Heart right ventricle (tissue), 16 donors: ENCODE data around the gene PTDSS2. TPM values are rescaled to one million over a fixed set of nuclear protein-coding genes. Genes with fewer than 3 reads are reported as not detected.

Experiments
- ATAC-seq, 8 donors: fragments of 200-7000 bp; cut with Tn5 transposase; one replicate each; pipeline ENCODE4 v1.9.1; 2020; ENCODE audit warnings: mild to moderate bottlenecking in 8 of 8, moderate library complexity in 8 of 8, moderate number of reproducible peaks in 1 of 8
- DNase-seq, 2 donors: peaks; one replicate each; pipeline ENCODE4 v3.0.0-alpha.2; 2020
- H3K27ac ChIP-seq, 10 donors: fragments of 200-600 bp; sonication (generic) in 2 of 10; one replicate each; pipeline versions ENCODE4 v1.5.0 to v1.8.0; 2020 to 2022; ENCODE audit warnings: mild to moderate bottlenecking in 3 of 10
- H3K27me3 ChIP-seq, 7 donors: fragments of 200-600 bp; one replicate each; pipeline ENCODE4 v1.8.0; 2021 to 2022; ENCODE audit warnings: mild to moderate bottlenecking in 2 of 7
- H3K36me3 ChIP-seq, 9 donors: fragments of 200-600 bp; sonication (generic) in 1 of 9; one replicate each; pipeline versions ENCODE4 v1.5.0 to v1.8.0; 2020 to 2022; ENCODE audit warnings: mild to moderate bottlenecking in 2 of 9
- H3K4me1 ChIP-seq, 9 donors: fragments of 200-600 bp; sonication (generic) in 1 of 9; one replicate each; pipeline versions ENCODE4 v1.5.0 to v1.8.0; 2020 to 2022; ENCODE audit warnings: mild to moderate bottlenecking in 4 of 9
- H3K4me3 ChIP-seq, 10 donors: fragments of 200-600 bp; sonication (generic) in 2 of 10; one replicate each; pipeline versions ENCODE4 v1.5.0 to v1.8.0; 2020 to 2022; ENCODE audit warnings: mild to moderate bottlenecking in 7 of 10, moderate library complexity in 2 of 10
- H3K9me3 ChIP-seq, 11 donors: fragments of 200-600 bp in 10 of 11; sonication (generic) in 2 of 11; one replicate each; pipeline versions ENCODE4 v1.5.0 to v1.8.0; 2013 to 2022; ENCODE audit warnings: mild to moderate bottlenecking in 2 of 11, control low read depth in 1 of 11, moderate library complexity in 1 of 11
- WGBS, 2 donors: extraction: QIAGEN DNeasy Blood & Tissue Kit; methylation state at CpG; one replicate each; pipeline ENCODE4 v1.1.7; 2013; ENCODE audit warnings: inconsistent platforms in 1 of 2; 5-methylcytosine and 5-hydroxymethylcytosine counted together
- intact Hi-C, 10 donors: fragments of 100-400 bp; cut with DNase I; formaldehyde crosslinking; loops; one replicate each; pipeline versions ENCODE4 v1.11.1 to v1.14.2; 2022
- polyA plus RNA-seq, 2 donors: library from polyadenylated mRNA; stranded (reverse); fragments of 200-250 nt; gene quantifications; one replicate each; pipeline ENCODE4 v1.2.3, GENCODE V29; 2013
- total RNA-seq, 10 donors: library from RNA; stranded (reverse); fragmentation: NEBNext Ultra II Directional in 3 of 10; extraction: Animal tissue kit (Norgen Biotek cat#: 25700) in 3 of 10; gene quantifications; one replicate each; pipeline versions ENCODE4 v1.2.1 to v1.2.4, GENCODE V29; 2021 to 2023
- TF ChIP-seq, protein P1 (sequence below), 9 donors: fragments of 200-600 bp; sonication (generic) in 2 of 9; IDR thresholded peaks; one replicate each; pipeline versions ENCODE4 v1.5.0 to v1.8.0; 2021 to 2022; ENCODE audit warnings: antibody characterized with exemption in 9 of 9, mild to moderate bottlenecking in 5 of 9, moderate library complexity in 1 of 9
- donor health status: Arrhythmogenic right ventricular cardiomyopathy.
- donor health status: ischemic (EF 13 %, LVEDD 7.1; RV severe dilation, severe dysfunction).
- donor health status: healthy with polysubstance abuse.
- donor health status: DM: no; HTN: yes; CAD: no.
- donor health status: DM: no; HTN: no; CAD: no.
- donor health status: ischemic (EF 25% LVEDD 6.9; RV normal size, moderate dysfunction).
- donor health status: ischemic (EF 25% LVEDD 5.7; RV mildly dilated, moderate dysfunction).
- donor health status: healthy.
- donor health status: DM: yes; HTN: yes; CAD: no.
- donor health status: Ischemic cardiomyopathy.
- donor health status: ischemic (EF 35%, LVEDD 5.7; RV mildly dilated, moderate dysfunction).
- donor health status: nonischemic (EF 11% LVEDD 7.7; RV severe dilation, severe dysfunction).
- donor health status: DM: yes; HTN: yes; CAD: no.
- donor health status: PGD.
- donor health status: ischemic (EF 29% LVEDD 5.4; RV normal size, mild dysfunction).
- donor health status: nonischemic (EF 23%, LVEDD 6.1; RV moderate dilation, normal function).

The PTDSS2 gene
- total and polyA plus RNA-seq, 12 donors, result 16.7 to 55.5 (median 26.3) TPM

DNA sequence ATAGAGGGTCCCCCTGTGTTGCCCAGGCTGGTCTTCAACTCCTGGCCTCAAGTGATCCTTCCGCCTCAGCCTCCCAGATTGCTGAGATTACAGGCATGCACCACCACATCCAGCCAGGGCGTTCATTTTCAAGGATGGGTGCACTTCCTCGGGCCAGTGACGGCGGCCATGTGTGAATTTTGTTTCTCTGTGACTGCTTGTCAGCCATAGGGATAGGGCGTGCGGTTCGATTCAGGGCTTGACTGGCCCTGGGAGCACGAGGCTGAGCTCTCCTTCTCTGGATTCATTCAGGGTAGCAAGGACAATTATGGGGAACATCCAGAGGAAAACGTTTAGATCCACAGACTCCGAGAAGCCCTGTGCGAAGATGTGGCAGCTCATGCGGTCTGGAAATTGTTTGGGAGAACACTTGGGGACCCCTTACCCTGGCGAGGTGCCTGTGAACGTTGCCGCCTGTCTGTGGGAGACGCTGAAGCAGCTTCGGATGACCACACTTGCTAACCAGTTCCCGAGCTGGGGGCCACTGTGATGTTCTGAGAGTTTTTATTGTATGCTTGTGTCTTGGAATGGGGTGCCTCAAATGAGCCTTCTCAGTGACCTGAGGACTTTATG lies 2.9 kb downstream of the PTDSS2 start:
- H3K4me3 ChIP-seq, result no peak overlapping the region
- 88 to 90% methylated on average over 19 of the region's 19 CpGs for WGBS, 2 donors
- no peaks in the 10 kb centered on the region for H3K9me3 ChIP-seq
- intact Hi-C loops, result loop anchor here in 6 of 10 donors (5.0 to 10.0 kb wide), 5 partner anchors 44 to 151 kb away; partner anchors contain the start of gene RNH1 (in 3 of the 6)
- H3K4me1 ChIP-seq, result peaks cover 19 to 49% (median 34%) of the 10 kb centered on the region in 9 donors
- ATAC-seq (no peak), DNase-seq (no peak)
- no peak overlapping the region for H3K27ac ChIP-seq
- H3K36me3 ChIP-seq, result peaks cover 0 to 39% (median 3%) of the 10 kb centered on the region in 9 donors
- no peaks in the 10 kb centered on the region for H3K27me3 ChIP-seq
- TF ChIP-seq, protein P1, sequence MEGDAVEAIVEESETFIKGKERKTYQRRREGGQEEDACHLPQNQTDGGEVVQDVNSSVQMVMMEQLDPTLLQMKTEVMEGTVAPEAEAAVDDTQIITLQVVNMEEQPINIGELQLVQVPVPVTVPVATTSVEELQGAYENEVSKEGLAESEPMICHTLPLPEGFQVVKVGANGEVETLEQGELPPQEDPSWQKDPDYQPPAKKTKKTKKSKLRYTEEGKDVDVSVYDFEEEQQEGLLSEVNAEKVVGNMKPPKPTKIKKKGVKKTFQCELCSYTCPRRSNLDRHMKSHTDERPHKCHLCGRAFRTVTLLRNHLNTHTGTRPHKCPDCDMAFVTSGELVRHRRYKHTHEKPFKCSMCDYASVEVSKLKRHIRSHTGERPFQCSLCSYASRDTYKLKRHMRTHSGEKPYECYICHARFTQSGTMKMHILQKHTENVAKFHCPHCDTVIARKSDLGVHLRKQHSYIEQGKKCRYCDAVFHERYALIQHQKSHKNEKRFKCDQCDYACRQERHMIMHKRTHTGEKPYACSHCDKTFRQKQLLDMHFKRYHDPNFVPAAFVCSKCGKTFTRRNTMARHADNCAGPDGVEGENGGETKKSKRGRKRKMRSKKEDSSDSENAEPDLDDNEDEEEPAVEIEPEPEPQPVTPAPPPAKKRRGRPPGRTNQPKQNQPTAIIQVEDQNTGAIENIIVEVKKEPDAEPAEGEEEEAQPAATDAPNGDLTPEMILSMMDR (IDR thresholded peaks at IDR 0.05), result no peak

DNA sequence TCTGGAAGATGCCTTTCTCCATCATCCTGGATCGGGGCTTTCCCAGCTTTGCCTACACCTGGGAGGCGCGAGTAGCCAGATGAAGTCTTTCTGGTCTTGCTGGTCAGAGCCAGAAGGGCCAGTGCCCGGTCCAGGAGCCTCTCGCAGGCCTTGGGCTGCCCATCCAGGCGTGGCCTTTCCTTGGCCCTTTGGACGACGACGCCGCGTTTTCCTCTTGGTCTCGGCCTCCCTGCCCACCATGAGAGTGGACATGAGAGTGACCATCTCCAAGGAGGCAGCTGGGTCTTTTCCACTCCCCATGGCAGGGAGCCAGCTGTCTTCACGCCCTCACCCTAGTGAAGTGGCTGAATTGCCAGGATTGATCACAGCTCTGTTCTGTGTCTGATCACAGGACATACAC lies 3.5 kb downstream of the PTDSS2 start:
- Histone ChIP-seq H3K9me3 (no peaks in the 10 kb centered on the region), H3K4me1 (peaks cover 18 to 46% (median 31%) of the 10 kb centered on the region in 9 donors), H3K36me3 (peaks cover 0 to 39% (median 3%) of the 10 kb centered on the region in 9 donors), H3K27me3 (no peaks in the 10 kb centered on the region), H3K4me3 (no peak overlapping the region), H3K27ac (no peak overlapping the region)
- ATAC-seq (no peak), DNase-seq (no peak)
- TF ChIP-seq, protein P1 (IDR thresholded peaks at IDR 0.05), result no peak
- intact Hi-C loops, result loop anchor here in 6 of 10 donors (5.0 to 10.0 kb wide), 5 partner anchors 44 to 151 kb away; partner anchors contain the start of gene RNH1 (in 3 of the 6)
- WGBS, 2 donors, result 81 to 90% methylated on average over 13 of the region's 13 CpGs

DNA sequence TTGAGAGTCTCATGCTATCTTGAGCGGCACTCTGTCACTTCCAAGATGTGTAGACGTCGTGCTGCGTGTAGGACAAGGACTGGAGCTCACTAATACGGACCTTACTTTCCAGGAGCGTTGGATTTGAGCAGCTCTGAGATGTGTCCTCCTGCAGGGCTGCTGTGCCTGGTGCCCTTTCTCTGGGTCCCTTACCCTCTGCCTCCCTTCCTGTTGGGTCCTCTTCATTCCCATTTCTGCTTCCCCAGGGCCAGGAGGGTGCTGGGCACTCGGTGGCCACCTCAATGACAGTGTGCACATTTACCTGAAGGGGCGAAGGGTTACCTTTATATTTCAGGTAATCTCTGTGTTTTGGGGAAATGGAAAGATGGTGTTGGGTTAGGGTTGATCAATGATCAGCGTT lies 4.0 kb downstream of the PTDSS2 start:
- no peaks in the 10 kb centered on the region for H3K27me3 ChIP-seq
- H3K4me3 ChIP-seq, result no peak overlapping the region
- 72 to 79% methylated on average over 9 of the region's 9 CpGs for WGBS, 2 donors
- no peak for ATAC-seq
- H3K4me1 ChIP-seq, result peaks cover 14 to 41% (median 26%) of the 10 kb centered on the region in 9 donors
- no peaks in the 10 kb centered on the region for H3K9me3 ChIP-seq
- peaks cover 0 to 39% (median 3%) of the 10 kb centered on the region in 9 donors for H3K36me3 ChIP-seq
- TF ChIP-seq, protein P1 (IDR thresholded peaks at IDR 0.05), result no peak
- intact Hi-C loops, result loop anchor here in 6 of 10 donors (5.0 to 10.0 kb wide), 5 partner anchors 43 to 152 kb away; partner anchors contain the start of gene RNH1 (in 3 of the 6)
- no peak overlapping the region for H3K27ac ChIP-seq
- DNase-seq, result no peak

DNA sequence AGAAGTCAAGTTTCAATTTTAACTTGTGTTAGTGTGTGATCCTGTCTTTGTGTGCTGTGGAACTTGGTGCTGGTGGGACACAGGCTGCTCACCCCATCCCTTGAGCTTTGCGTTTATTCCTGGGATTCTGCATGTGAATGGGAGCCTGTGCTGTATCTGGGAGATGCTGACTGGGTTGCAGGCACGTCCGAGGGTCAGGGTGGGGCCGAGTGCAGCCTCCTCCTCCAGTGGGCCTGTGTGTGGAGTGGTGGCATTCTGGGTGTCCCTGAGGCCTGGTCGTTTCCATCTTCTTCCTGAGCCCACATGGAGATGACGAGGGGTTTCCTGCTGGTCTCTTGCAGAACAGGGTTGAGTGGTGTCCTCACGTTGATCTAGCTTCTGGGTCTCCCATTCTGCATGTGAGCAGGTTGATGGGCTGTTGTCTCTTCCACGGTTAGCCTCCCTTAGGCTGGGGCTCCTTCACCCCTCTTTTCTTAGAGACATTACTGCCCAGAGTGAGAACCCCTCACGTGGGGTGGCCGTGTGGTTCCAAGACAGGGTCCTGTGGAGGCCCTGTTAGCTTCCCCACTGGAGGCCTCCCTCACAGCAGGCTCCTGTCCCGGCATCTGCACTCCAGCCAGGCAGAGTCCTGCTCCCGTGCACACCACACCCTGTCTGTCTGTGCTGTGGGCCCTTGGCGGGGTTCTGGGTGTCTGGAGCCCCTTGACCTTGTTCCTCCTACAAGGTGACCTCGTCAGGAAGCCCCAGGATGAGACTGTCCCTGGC lies 4.9 kb downstream of the PTDSS2 start:
- WGBS, 2 donors, result 58 to 68% methylated on average over 14 of the region's 14 CpGs
- Histone ChIP-seq H3K27me3 (no peaks in the 10 kb centered on the region), H3K4me3 (no peak overlapping the region), H3K4me1 (peaks cover 11 to 39% (median 23%) of the 10 kb centered on the region in 9 donors), H3K9me3 (no peaks in the 10 kb centered on the region), H3K36me3 (peaks cover 0 to 39% (median 3%) of the 10 kb centered on the region in 9 donors), H3K27ac (peak overlapping the region in 9 of 10 donors; percentile 25 to 72 (median 56))
- intact Hi-C loops, result loop anchor here in 6 of 10 donors (5.0 to 10.0 kb wide), 5 partner anchors 42 to 153 kb away; partner anchors contain the start of gene RNH1 (in 3 of the 6)
- no peak for DNase-seq
- ATAC-seq, result peak in 2 of 8 donors; percentile 2 to 16
- TF ChIP-seq, protein P1 (IDR thresholded peaks at IDR 0.05), result no peak
